GM12874 (cell line): Measurements from ENCODE around the gene MUL1.
A peak's percentile ranks its signal among the peaks of the same experiment; 100 is the strongest.

Experiments
- CTCF ChIP-seq: IDR thresholded peaks from 2 replicates; pipeline ENCODE4 v1.5.1; 2011; ENCODE audit warnings: low read depth, mild to moderate bottlenecking, control low read depth, low read length, moderate library complexity; ENCODE audit not compliant: insufficient read depth

Gene MUL1

DNA sequence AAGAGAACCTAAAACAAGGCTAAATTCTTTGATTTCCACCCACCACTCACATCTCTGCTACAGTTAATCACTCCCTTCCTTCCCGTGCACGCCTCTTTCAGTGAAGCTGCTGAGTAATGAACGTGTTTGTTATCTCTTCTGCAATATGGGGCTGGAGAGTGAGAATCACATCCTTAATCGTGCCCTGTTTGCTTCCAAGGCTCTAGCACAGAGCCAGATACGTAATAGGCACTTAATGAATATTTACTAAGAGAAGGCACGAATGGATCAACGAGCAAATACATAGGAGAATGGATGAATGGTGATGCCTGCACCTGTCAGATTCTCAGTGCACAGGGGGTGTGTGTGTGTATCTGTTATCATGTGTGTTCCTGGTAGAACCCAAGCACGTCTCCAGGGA lies 22.4 kb upstream of the MUL1 start:
- no peak for TF ChIP-seq CTCF

DNA sequence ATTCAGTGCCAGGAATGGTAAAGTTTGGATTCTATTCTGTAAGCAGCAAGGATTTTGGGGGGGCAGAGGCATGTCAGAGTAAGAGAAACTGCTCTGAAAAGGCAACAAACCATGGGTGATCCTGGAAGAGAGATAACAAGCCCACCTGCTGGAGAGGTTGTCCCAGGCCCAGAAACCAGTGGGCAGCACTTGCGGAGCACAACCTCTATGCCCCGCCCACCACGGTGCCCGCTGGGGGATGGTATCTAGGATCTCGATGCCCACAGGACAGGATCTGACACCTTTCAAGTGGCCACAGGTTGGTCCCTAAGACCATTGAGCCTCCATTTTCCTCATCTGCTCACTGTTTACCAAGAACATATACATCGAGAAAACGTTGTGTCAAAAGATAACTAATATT lies 20.3 kb upstream of the MUL1 start:
- TF ChIP-seq CTCF, result no peak

GRCh38 chr1:20526267-20526666 lies 18.3 kb upstream of the MUL1 start:
- no peak for TF ChIP-seq CTCF

GRCh38 chr1:20521960-20522861 lies 14.3 kb upstream of the MUL1 start:
- peak; percentile 81 for TF ChIP-seq CTCF

DNA sequence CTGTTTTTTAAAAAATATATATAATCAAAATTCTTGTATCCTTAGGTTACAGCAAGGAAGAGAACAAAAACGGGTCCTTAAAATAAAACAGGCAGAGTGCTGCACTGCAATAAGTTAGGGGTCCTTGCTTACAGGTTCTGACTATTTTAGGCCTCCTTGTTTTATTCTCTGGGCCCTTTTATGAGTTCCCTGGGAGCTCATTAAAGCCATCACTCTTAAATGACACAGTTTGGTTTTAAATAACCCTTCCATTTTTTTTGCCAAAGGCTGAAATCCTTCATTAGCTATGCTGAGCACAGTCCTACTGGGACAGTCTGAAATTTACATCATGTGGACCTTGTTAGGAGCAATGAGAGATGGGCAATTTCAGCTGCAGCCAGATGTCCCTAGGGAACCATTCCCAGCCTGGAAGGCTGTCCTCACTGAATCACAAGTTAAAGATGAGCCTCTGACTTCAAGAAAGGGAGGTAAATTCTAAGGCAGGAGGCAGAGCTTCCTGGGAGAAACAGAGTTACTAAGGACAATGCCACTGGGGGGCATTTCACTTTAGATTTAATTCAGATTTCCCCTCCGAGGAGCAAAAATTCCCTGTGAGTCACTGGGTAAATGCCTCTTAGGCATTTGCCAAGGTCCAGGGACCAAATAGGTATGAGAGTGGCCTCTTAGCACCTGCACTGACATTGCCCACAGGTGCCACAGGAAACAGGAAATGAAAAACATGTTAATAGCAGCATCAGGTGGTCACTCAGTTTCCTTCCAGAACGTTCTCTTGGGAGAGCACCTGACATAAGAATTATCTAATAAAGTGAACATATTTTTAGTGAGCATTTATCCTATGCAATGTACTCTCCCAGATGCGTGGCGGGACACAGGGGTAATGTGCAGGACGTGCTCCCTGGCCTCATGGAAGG lies 3.8 kb upstream of the MUL1 start:
- no peak for TF ChIP-seq CTCF

DNA sequence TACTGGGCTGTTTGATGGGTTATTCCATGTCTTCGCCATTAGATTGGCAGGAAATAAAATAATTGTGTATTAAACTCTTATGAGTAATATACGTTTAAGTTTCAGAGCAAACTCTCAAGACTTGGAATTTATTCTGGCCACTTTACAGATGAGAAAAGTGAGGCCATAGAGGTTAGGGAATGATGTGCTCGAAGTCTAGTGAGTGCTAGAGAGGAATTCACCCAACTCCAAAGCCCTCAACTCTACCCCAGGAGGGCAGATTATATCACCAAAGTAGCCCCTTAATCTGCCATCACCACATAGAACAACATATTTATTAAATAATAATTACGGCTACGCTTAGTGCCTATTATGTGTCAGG lies 440 bp upstream of the MUL1 start:
- no peak for TF ChIP-seq CTCF

DNA sequence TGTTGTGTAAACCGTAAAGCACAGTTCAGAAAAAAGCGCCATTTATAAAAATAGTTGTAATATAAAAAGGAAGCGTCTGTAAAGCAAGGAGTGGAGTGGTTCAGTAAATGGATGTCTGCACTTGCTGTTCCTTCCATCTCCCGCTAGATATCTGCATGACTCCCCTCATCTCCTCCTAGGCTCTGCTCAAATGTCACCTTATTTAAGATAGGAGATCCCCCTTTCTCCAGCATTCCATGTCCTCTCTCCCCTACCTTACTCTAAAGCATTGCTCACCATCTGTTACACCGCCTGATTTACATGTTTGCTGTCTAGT lies 745 bp downstream of the MUL1 start:
- TF ChIP-seq CTCF, result no peak
